GM12801 (cell line): Measurements from ENCODE around the gene CSF3.

ENCODE experiments used
- TF ChIP-seq, protein P1 (sequence below): IDR thresholded peaks from one replicate; pipeline ENCODE4 v1.5.1; 2011; ENCODE audit warnings: control low read depth; ENCODE audit not compliant: insufficient read length; ENCODE audit errors: extremely low read depth

Gene CSF3

DNA sequence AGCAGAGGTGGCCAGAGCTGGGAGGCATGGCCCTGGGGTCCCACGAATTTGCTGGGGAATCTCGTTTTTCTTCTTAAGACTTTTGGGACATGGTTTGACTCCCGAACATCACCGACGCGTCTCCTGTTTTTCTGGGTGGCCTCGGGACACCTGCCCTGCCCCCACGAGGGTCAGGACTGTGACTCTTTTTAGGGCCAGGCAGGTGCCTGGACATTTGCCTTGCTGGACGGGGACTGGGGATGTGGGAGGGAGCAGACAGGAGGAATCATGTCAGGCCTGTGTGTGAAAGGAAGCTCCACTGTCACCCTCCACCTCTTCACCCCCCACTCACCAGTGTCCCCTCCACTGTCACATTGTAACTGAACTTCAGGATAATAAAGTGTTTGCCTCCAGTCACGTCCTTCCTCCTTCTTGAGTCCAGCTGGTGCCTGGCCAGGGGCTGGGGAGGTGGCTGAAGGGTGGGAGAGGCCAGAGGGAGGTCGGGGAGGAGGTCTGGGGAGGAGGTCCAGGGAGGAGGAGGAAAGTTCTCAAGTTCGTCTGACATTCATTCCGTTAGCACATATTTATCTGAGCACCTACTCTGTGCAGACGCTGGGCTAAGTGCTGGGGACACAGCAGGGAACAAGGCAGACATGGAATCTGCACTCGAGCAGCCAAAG, 2.3 kb downstream of the CSF3 start:
- TF ChIP-seq, protein P1, sequence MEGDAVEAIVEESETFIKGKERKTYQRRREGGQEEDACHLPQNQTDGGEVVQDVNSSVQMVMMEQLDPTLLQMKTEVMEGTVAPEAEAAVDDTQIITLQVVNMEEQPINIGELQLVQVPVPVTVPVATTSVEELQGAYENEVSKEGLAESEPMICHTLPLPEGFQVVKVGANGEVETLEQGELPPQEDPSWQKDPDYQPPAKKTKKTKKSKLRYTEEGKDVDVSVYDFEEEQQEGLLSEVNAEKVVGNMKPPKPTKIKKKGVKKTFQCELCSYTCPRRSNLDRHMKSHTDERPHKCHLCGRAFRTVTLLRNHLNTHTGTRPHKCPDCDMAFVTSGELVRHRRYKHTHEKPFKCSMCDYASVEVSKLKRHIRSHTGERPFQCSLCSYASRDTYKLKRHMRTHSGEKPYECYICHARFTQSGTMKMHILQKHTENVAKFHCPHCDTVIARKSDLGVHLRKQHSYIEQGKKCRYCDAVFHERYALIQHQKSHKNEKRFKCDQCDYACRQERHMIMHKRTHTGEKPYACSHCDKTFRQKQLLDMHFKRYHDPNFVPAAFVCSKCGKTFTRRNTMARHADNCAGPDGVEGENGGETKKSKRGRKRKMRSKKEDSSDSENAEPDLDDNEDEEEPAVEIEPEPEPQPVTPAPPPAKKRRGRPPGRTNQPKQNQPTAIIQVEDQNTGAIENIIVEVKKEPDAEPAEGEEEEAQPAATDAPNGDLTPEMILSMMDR: no peak

DNA sequence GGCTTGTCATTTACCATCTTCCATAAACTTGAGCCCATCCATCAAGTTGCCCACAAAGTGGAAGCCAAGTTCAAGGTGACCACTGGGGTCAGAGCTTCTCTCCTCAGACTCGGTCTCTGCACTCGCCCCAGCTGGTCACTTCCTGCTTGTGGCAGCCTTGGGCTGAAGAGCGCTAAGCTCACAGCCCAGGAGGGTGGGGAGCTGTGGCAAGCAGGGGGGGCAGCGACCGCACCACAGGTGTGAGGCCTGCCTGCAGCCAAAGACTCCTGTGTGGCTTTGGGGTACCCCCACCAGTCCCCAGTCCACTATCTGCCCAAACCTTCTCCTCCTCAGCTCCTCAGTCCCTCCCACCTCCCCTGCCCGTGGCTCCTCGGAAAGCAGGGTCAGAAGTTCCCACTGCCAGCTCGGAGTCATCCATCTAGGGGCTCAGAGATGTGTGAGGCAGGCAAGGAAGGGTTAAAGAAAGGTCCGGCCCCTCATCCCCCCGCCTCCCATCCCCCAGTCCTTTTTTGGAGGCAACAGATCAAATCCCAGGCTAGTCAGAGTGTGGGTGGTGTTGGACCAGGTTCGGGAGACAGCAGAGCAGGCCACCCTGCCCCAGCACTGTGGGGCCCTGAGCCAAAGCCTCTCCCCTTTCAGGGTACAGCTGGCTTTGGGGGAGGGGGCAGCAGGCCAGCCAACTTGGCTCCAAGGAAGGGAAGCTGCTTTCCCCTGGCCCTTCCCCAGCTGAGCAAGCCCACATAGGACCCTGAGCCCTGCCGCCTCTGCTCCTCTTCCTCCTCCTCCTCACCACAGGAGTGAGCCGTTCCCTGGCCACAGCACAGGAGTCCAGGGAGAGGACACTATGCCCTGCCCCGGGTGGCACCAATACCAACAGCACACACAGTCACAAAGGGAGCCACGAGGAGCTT, 3.2 kb downstream of the CSF3 start:
- TF ChIP-seq, protein P1: no peak

DNA sequence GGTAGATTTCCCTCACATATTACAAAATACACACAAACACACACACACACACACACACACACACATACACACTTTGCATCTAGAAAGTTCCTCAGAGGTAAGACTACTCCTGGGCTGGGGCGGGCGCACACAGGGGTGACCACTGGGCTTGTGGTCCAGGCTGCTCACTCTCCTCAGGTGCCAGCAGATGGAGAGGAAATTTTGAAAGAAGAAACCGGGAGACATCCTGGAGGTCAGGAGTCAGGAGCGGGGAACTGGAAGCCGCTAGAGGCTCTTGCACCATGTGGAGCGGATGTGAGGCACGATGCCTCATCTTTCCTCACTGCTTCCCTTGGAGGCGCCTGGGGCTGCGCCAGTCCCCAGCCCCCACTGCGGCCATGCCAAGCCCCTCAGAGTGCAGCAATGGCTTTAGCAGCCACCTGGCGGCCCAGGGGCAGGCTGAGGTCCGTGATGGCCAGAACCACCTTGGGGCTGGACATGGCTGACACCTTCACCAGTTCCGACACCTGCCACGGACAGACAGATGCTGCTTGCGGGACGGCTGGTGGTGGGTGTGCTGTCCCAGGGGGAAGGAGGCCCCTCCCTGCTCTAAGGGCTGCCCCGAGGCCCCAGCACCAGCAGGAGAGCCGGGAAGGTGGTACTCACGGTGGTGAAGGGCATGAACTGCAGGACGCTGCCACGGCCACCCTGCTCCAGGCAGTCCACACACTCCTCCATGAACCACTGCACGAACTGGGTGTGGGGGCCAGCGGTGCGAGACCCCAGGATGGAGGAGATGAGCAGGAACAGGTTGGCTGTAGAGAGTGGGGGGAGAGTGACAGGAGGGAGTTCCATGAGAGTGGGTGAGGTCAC, 4.1 kb downstream of the CSF3 start:
- TF ChIP-seq, protein P1: no peak

DNA sequence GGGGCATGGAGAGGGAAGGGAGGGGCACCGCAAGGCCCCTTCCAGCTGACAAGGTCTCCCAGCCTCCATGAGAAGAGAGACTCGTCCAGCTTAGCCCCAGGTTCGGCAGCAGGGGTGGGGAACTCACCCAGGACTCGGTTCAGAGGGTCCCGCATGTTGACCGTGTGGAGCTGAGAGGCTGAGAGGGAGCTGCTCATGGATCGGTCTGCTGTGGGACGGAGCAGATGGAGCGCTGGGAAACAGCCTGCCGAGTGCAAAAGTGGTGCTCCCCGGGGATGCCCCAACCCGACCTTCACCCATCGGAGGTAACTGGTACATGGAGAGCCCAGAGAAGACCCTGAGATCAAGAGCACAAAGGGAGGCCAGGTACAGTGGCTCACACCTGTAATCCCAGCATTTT, 4.9 kb downstream of the CSF3 start:
- TF ChIP-seq, protein P1: no peak

DNA sequence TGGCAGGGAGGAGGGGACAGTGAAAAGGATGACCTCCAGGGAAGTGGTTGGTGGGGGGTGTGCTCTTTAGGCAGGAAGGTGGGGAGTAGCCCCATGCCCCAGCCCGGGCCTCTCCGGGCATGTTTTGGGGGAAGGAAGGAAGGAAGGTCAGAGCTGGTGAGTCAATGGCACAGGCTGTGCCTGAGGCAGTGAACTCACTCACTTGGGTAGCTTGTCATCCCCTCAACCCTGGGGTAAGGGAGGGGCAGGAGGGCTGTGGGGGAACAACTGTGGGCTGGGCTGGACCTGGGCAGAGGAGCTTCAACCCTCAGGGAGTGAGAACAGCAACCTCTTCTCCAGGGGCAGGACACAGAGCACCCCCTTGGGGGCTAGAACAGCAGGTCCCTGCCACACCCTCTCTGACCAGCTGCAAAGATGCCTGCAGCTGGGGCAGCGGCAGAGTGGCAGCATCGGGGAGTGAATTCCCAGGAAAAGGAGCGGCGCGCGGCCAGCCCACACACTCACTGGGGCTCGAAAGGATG, 6.3 kb downstream of the CSF3 start:
- TF ChIP-seq, protein P1: no peak

DNA sequence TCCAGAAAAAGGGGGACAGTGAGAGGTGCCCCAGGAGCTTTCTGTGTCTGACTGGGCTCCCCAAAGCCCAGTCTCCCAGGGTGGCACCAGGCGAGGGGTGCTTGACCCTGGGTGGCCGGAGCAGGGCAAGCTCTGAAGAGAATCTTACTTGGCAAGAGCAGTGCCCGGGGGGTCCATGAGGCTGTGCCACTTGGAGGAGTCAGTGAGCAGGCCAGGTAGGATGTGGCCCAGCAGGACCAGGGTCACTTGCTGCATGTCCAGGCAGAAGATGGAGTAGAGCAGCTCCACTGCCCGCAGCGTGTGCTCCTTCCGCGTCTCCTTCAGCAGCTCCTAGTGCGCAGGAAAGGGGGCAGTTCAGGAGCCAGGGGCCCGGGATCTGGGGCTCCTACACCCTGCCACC, 7.3 kb downstream of the CSF3 start:
- TF ChIP-seq, protein P1: no peak
